Aorta (tissue), 5 donors: ENCODE measurements around the gene UNC119B. TPM values are rescaled to one million over a fixed set of nuclear protein-coding genes. Genes with fewer than 3 reads are reported as not detected.

Source experiments
- ATAC-seq: fragments of 200-7000 bp; cut with Tn5 transposase; one replicate; pipeline ENCODE4 v1.9.1; 2022; ENCODE audit warnings: moderate library complexity; ENCODE audit not compliant: low FRiP score
- DNase-seq, 2 donors: peaks; one replicate each; pipeline ENCODE4 v3.0.0-alpha.2; 2020
- H3K27ac ChIP-seq, 2 donors: one replicate each; pipeline ENCODE4 v1.5.1; 2013; ENCODE audit warnings: low read length in 2 of 2, mild to moderate bottlenecking in 2 of 2, moderate library complexity in 2 of 2, control low read depth in 1 of 2, inconsistent platforms in 1 of 2, low read depth in 1 of 2
- H3K27me3 ChIP-seq, 2 donors: one replicate each; pipeline ENCODE4 v1.6.1; 2013; ENCODE audit warnings: control low read depth in 1 of 2, low read length in 1 of 2, mild to moderate bottlenecking in 1 of 2, moderate library complexity in 1 of 2; ENCODE audit not compliant: insufficient read depth in 2 of 2, control insufficient read depth in 1 of 2
- H3K36me3 ChIP-seq, 2 donors: one replicate each; pipeline ENCODE4 v1.6.1; 2013; ENCODE audit warnings: control low read depth in 1 of 2, low read length in 1 of 2, mild to moderate bottlenecking in 1 of 2; ENCODE audit not compliant: insufficient read depth in 2 of 2, control insufficient read depth in 1 of 2
- H3K4me1 ChIP-seq, 2 donors: one replicate each; pipeline ENCODE4 v1.6.1; 2013; ENCODE audit warnings: low read length in 2 of 2, control low read depth in 1 of 2, mild to moderate bottlenecking in 1 of 2, moderate library complexity in 1 of 2; ENCODE audit not compliant: insufficient read depth in 2 of 2, control insufficient read depth in 1 of 2
- H3K4me3 ChIP-seq, 2 donors: one replicate each; pipeline ENCODE4 v1.5.1; 2013; ENCODE audit warnings: low read length in 2 of 2, control low read depth in 1 of 2, mild to moderate bottlenecking in 1 of 2
- H3K9me3 ChIP-seq: one replicate; pipeline ENCODE4 v1.6.1; 2013; ENCODE audit warnings: mild to moderate bottlenecking, low read length; ENCODE audit not compliant: control insufficient read depth
- WGBS, 2 donors: extraction: QIAGEN DNeasy Blood & Tissue Kit; methylation state at CpG; one replicate each; pipeline ENCODE4 v1.1.7; 2013; 5-methylcytosine and 5-hydroxymethylcytosine counted together
- intact Hi-C, 2 donors: fragments of 100-400 bp; cut with DNase I; formaldehyde crosslinking; loops; one replicate each; pipeline versions ENCODE4 v1.14.2 to v1.15.0; 2022
- long read RNA-seq, 2 donors: library from polyadenylated mRNA; unstranded; transcript quantifications; one replicate each; pipeline ENCODE4 v2.0.0, GENCODE V29; 2020 to 2021
- polyA plus RNA-seq, 2 donors: library from polyadenylated mRNA; stranded (reverse); fragments of 200-250 nt; gene quantifications; one replicate each; pipeline ENCODE4 v1.2.3, GENCODE V29; 2013
- total RNA-seq, 2 donors: library from RNA; stranded (reverse); fragmentation: NEBNext Ultra II Directional; extraction: Animal tissue kit (Norgen Biotek cat#: 25700); gene quantifications; one replicate each; pipeline ENCODE4 v1.2.1, GENCODE V29; 2021
- donor health status: healthy with polysubstance abuse.
- donor health status: Bipolar disorder and iron deficiency.
- donor health status: DM: no; HTN: no; CAD: no.
- donor health status: DM: no; HTN: no; CAD: no.
- donor health status: DM: yes; HTN: yes; CAD: no.

UNC119B gene
- total RNA-seq (10 to 100 TPM; 18.6 to 24.4 TPM), polyA plus RNA-seq (10 to 100 TPM; 13.6 to 15.9 TPM)
- long read RNA-seq, donor 1 = 0 reads
- long read RNA-seq, donor 2, full-length matches to known transcripts = 4 of 4 reads
- long read RNA-seq, donor 2, partial matches to known transcripts = 0 of 4 reads
- long read RNA-seq, donor 2, other reads (novel, unspliced or antisense) = 0 of 4 reads

DNA sequence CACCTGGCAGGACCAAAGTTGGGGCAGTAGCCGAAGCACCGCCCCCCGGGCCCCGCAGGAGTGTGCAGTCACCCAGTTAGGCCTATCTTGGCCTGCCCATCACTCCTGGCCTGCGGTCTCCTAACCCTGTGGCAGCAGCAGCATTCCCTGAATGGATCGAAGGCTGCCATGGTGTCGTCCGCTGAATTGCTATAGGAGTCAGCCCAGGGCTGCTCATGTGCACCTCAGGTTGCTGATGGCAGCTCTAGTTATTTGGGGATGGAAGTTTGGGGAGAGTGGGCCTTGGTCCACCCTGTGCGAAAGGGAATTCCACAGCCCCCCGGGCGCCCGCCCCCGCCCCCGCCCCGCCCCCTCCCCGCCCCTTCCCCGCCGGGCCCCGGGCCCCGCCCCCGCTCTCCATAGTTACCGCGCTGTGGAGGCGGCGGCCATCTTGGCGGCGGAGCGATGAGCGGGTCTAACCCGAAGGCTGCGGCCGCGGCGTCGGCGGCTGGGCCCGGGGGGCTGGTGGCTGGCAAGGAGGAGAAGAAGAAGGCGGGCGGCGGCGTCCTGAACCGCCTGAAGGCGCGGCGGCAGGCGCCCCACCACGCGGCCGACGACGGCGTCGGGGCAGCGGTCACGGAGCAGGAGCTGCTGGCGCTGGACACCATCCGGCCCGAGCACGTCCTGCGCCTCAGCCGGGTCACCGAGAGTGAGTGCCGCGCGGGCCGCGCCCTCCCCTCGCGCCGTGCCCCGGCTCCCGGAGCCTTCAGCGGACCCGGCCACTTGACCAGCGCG is at the start of gene UNC119B:
UNC119B (plus strand) TSS at position 428 of the 774 bp plus-strand sequence; CDS start at position 445, 17 bp downstream.
- Histone ChIP-seq H3K27ac (peak within 1 kb of the TSS in 1 of 2 donors; percentile 18), H3K27me3 (no peaks in the 10 kb centered on the region), H3K4me3 (peak within 1 kb of the TSS; percentile 50 to 74), H3K9me3 (no peaks in the 10 kb centered on the region), H3K36me3 (no peaks in the 10 kb centered on the region), H3K4me1 (no peaks in the 10 kb centered on the region)
- peak; percentile 81 to 93 for DNase-seq
- 1% methylated on average over 31 to 76 of the region's 76 CpGs for WGBS, 2 donors
- ATAC-seq = peak; percentile 89
- intact Hi-C loops = loop anchor here (2.0 to 5.0 kb wide), 3 partner anchors 61 to 128 kb away; partner anchors contain the start of gene POP5 (in 1 of the 2)

DNA sequence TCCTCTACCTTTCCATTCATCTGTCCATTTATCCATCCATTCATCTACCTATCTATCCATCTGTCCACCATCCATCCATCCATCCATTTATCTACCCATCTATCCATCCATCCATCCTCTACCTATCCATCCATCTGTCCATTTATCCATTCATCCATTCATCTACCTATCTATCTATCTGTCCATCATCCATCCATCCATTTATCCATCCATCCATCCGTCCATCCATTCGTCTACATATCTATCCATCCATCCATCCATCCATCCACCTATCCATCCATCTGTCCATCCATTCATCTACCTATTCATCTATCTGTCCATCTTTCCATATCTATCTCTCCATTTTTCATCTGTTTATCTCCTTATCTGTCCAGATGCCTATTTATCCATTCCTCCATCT is 48.8 kb upstream of the UNC119B start:
- H3K4me3 ChIP-seq = no peak overlapping the region
- H3K4me1 ChIP-seq = no peaks in the 10 kb centered on the region
- H3K27ac ChIP-seq = no peak overlapping the region
- ATAC-seq (no peak), DNase-seq (no peak)
- intact Hi-C loops = no loop called here
- 62 to 92% methylated on average over 2 of the region's 2 CpGs for WGBS, 2 donors
- no peaks in the 10 kb centered on the region for H3K9me3 ChIP-seq
- H3K36me3 ChIP-seq = no peaks in the 10 kb centered on the region
- H3K27me3 ChIP-seq = no peaks in the 10 kb centered on the region

DNA sequence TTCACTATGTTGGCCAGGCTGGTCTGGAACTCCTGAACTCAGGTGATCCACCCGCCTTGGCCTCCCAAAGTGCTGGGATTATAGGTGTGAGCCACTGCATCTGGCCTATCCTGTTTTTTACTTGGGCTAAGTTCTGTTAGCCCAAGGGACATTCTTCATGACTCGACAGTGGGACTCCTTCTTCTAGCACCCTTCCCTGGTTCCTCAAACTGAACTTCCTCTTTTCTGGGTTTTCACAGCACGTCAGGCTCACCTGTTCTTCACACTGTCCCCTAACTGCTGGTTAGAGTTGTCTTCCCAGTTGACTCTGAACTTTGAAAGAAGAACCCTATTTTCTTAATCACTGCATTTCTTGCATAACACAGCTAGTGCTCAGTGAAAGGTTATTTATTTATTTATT is 47.4 kb upstream of the UNC119B start:
- no peak for ATAC-seq
- DNase-seq = no peak
- intact Hi-C loops = no loop called here
- Histone ChIP-seq H3K9me3 (no peaks in the 10 kb centered on the region), H3K27ac (no peak overlapping the region), H3K4me1 (no peaks in the 10 kb centered on the region), H3K27me3 (no peaks in the 10 kb centered on the region), H3K36me3 (no peaks in the 10 kb centered on the region), H3K4me3 (no peak overlapping the region)
- WGBS, 2 donors = 87 to 91% methylated on average over 3 of the region's 3 CpGs

DNA sequence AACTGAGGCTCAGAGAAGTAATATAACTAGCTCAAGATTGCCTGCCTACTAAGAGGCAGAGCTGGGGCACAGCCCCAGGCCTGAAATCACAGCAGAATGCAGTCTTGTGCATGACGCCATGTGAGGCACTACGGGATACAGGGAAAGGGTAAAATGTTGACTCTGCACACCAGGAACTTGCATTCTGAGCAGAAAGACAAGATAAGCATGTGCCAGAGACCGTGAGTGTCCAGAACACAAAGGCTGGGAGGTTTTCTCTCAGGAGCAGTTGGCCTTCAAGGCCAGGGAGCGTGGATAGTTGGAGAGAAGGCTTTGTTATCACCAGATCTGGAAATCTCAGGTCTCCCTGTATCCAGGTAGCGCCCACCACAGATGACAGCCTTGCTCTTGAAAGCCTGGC is 46.5 kb upstream of the UNC119B start:
- Histone ChIP-seq H3K9me3 (no peaks in the 10 kb centered on the region), H3K36me3 (no peaks in the 10 kb centered on the region), H3K27ac (no peak overlapping the region), H3K27me3 (no peaks in the 10 kb centered on the region), H3K4me3 (no peak overlapping the region), H3K4me1 (no peaks in the 10 kb centered on the region)
- 87 to 91% methylated on average over 5 of the region's 5 CpGs for WGBS, 2 donors
- intact Hi-C loops = no loop called here
- ATAC-seq (no peak), DNase-seq (no peak)

DNA sequence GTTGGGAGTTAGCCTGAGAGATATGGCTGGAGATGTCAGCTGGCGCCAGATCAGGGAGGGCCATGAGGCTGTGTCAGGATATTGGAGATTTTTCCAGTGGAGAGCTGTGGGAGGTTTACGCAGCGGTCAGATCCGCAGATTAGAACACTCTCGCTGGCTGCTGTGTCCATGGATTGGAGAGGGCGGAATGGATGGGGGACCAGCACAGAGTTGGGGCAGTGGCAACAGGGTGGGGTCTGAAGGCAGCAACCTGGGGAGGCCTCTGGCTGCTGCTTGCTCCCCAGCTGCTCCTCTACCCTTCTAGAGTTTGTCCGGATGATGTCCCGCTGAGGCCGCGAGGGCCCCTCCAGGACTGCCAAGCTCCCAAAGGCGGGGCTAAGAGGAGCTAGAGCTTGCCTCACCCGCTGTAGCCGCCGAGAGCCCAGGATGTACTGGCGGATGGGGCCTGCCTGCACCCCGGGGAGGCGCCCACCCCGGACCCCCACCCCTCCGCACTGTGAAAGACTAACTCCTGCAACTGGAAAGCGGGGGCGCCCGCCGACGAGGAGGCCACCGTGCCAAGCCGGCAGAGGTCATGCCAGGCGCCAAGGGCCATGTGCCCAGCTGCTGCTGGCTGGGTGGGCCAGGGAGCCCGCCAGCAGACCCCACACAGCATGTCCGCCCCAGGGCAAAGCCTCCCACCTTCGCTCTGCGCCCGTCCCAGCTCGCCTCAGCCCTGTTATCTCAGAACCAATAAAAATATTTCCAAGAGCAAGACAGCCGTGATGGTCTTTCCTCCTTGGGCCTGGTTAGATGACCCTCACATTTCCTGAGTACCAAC is 43.5 kb upstream of the UNC119B start:
- no peak for DNase-seq
- peak; percentile 39 for ATAC-seq
- 90 to 92% methylated on average over 34 of the region's 34 CpGs for WGBS, 2 donors

DNA sequence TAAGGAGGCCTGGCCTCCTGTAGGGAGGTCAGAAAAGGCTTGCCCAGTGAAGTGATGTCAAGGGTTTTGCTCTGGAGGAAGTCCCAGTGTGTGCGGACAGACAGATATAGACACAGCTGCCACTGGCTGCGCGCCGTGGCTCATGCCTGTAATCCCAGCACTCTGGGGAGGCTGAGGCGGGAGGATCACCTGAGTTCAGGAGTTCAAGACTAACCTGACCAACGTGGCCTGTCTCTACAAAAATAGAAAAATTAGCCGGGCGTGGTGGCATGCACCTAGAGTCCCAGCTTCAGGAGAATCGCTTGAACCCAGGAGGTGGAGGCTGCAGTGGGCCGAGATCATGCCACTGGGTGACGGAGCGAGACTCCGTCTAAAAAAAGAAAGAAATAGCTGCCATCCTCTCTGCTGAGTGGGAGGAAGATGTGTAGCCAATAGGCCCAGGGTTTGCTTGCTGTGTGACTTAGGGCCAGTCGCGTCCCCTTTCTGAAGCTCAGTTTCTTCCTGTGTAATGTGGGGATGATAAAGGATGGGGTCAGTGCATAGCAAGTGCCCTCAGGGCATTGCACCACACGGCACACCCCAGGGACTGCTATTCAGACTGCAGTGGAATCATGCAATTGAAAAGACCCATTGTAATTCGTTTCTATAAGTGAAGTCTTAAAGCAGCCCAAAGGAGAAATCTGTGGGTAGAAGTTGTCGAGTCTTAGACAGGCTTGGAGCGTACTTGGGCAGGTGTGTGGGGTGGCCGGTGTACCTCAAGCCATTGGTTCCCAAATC is 42.0 kb upstream of the UNC119B start:
- intact Hi-C loops = no loop called here
- Histone ChIP-seq H3K4me1 (no peaks in the 10 kb centered on the region), H3K9me3 (no peaks in the 10 kb centered on the region), H3K4me3 (no peak overlapping the region), H3K27me3 (no peaks in the 10 kb centered on the region), H3K36me3 (no peaks in the 10 kb centered on the region), H3K27ac (no peak overlapping the region)
- ATAC-seq (no peak), DNase-seq (no peak)
- 90 to 92% methylated on average over 20 of the region's 20 CpGs for WGBS, 2 donors

More for the DNA sequence above, 43.5 kb upstream of the UNC119B start:
- intact Hi-C loops = no loop called here
- H3K4me1 ChIP-seq = no peaks in the 10 kb centered on the region
- H3K4me3 ChIP-seq = no peak overlapping the region
- no peak overlapping the region for H3K27ac ChIP-seq
- no peaks in the 10 kb centered on the region for H3K9me3 ChIP-seq
- no peaks in the 10 kb centered on the region for H3K36me3 ChIP-seq
- no peaks in the 10 kb centered on the region for H3K27me3 ChIP-seq

DNA sequence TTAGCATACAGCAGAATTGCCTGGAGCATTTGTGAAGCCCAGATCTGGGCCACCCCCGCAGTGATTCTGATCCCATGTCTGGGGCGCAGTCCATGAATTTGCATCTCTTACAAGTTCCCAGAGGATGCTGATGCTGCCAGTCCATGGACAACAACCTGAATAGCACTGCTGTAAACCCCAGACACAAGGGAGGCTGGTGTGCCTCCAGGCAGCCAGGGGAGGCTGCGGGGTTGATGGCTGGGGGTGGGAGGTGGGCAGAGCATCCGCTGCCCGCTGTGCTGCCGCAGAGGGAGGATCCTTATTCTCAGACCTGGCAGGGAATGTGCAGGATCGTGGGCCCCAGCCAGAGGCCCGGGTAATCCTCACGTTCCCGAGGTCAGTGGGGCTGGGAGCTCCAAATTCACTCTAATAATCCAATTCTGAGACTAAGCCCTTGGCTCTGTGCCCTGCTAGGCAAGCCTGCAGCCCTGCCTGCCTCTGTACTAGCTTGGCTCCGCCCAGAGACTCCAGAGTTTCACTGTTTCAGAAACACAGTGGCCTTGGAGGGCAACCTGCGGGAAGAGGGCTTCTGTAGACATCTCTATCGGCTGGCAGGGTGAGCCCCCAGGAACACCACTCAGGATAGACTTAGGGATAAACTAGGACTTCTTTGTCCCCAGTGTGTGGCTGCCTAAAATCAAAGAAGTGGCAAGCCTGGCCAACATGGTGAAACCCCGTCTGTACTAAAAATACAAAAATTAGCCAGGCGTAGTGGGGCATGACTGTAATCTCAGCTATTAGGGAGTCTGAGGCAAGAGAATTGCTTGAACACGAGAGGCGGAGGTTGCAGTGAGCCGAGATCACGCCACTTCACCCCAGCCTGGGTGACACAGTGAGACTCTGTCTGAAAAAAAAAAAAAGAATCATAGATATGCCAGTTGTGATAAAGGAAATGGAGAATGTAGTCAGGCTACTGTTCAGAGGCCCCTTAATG is 41.1 kb upstream of the UNC119B start:
- ATAC-seq (peak; percentile 80), DNase-seq (peak; percentile 80)
- intact Hi-C loops = no loop called here
- no peaks in the 10 kb centered on the region for H3K4me1 ChIP-seq
- no peaks in the 10 kb centered on the region for H3K27me3 ChIP-seq
- H3K9me3 ChIP-seq = no peaks in the 10 kb centered on the region
- no peak overlapping the region for H3K4me3 ChIP-seq
- H3K27ac ChIP-seq = peak overlapping the region in 1 of 2 donors; percentile 32
- H3K36me3 ChIP-seq = no peaks in the 10 kb centered on the region
- WGBS, 2 donors = 23 to 25% methylated on average over 19 of the region's 19 CpGs
